Measurements from ENCODE around the gene GALNT16. TPM values are rescaled to one million over a fixed set of nuclear protein-coding genes. Genes with fewer than 3 reads are reported as not detected.

GALNT16 gene
- total and polyA plus RNA-seq, 2 of the 8 experiments (the other 6 are each of a cell fraction or from before 2014, with no cell fraction given): 5.4 to 6.3 TPM

- H2BK20ac ChIP-seq (ENCODE audit: low read length): no peak overlapping the region
- H3K14ac ChIP-seq (ENCODE audit: insufficient read length): no peak overlapping the region
- no peaks in the 10 kb centered on the region for H3K79me1 ChIP-seq (ENCODE audit: low read depth, low read length)
- no peaks in the 10 kb centered on the region for H3K79me2 ChIP-seq (ENCODE audit: control insufficient read depth in 1 of 2, insufficient read depth in 2 of 2, low read length in 2 of 2)
- DNase-seq (ENCODE audit: low read depth in 1 of 2, low spot score in 2 of 2) (no peak), FAIRE-seq (no peak)
- no peak overlapping the region for H3K4me3 ChIP-seq (ENCODE audit: extremely low read depth in 1 of 4, insufficient read depth in 2 of 4, low read depth in 3 of 4, low read length in 4 of 4)
- H3K4me1 ChIP-seq (replicated peaks in 1 of 4; ENCODE audit: control insufficient read depth in 3 of 4, insufficient read depth in 4 of 4, low read length in 3 of 4): no peaks in the 10 kb centered on the region
- no peaks in the 10 kb centered on the region for H3K9me3 ChIP-seq (ENCODE audit: insufficient read depth in 2 of 2, low read depth in 1 of 2, low read length in 1 of 2)
- no peak overlapping the region for H2BK15ac ChIP-seq (ENCODE audit: low read length)
- H2BK12ac ChIP-seq (ENCODE audit: low read depth, low read length): no peak overlapping the region
- H2AFZ ChIP-seq (ENCODE audit: low read length): no peak overlapping the region
- H4K5ac ChIP-seq (ENCODE audit: insufficient read length, low read depth, low read length): no peak overlapping the region
- no peak overlapping the region for H3K56ac ChIP-seq (replicated peaks; ENCODE audit: insufficient read length, low read depth, low read length)
- H4K91ac ChIP-seq (replicated peaks; ENCODE audit: insufficient read length, low read length): no peak overlapping the region
- no peak overlapping the region for H3K23ac ChIP-seq (ENCODE audit: insufficient read length)
- no peak for TF ChIP-seq EZH2 (IDR thresholded peaks at IDR 0.05; ENCODE audit: low read depth, low read length, severe bottlenecking)
- no peaks in the 10 kb centered on the region for H3K27me3 ChIP-seq (replicated peaks in 1 of 4; ENCODE audit: control insufficient read depth in 3 of 4, extremely low read depth in 1 of 4, insufficient read depth in 3 of 4, low read length in 3 of 4)
- no peak overlapping the region for H2AK5ac ChIP-seq (ENCODE audit: low read depth, low read length)
- H3K27ac ChIP-seq (ENCODE audit: low read depth, low read length): no peak overlapping the region
- WGBS, 2 experiments (ENCODE audit: extremely low coverage in 1 of 2, insufficient coverage in 1 of 2, insufficient read length in 1 of 2, insufficient replicate concordance in 2 of 2, low coverage in 1 of 2, low lambda C conversion rate in 2 of 2, missing lambda C conversion rate in 1 of 2): 93% methylated on average over 13 of the region's 13 CpGs; no CpG with 5 or more reads in 1 of the 2 experiments
- H3K4ac ChIP-seq (replicated peaks; ENCODE audit: insufficient read length, low read depth, low read length): no peak overlapping the region
- peaks cover 4 to 38% (median 18%) of the 10 kb centered on the region in 4 experiments; a peak in 6 of 8 replicates for H3K36me3 ChIP-seq (ENCODE audit: control insufficient read depth in 2 of 4, insufficient read depth in 4 of 4, low read length in 3 of 4)
- H4K8ac ChIP-seq (ENCODE audit: extremely low read depth, insufficient read depth, low read length): no peak overlapping the region
- H3K18ac ChIP-seq (ENCODE audit: extremely low read depth, low read length): no peak overlapping the region
- H3K23me2 ChIP-seq (ENCODE audit: low read depth, low read length): no peaks in the 10 kb centered on the region
- no peak overlapping the region for H3K4me2 ChIP-seq (ENCODE audit: insufficient read depth in 1 of 2, low read depth in 2 of 2, low read length in 2 of 2)
- no peak overlapping the region for H3K9ac ChIP-seq (replicated peaks in 1 of 4; ENCODE audit: extremely low read depth in 1 of 4, low read depth in 3 of 4, low read length in 3 of 4)
- H4K20me1 ChIP-seq (replicated peaks in 1 of 2; ENCODE audit: control insufficient read depth in 1 of 2, insufficient read depth in 2 of 2, low read length in 2 of 2): peaks cover 0 to 1% of the 10 kb centered on the region in 2 experiments
- POLR2A ChIA-PET (ENCODE audit: partially characterized antibody): no interaction called here
- CTCF ChIA-PET (ENCODE audit: partially characterized antibody): interaction anchor here (1.0 to 6.2 kb wide), 11 partner anchors 8 to 124 kb away, joined by 3 to 130 read pairs (median 10); no protein-coding TSS in a partner anchor
- H2BK5ac ChIP-seq (ENCODE audit: low read depth, low read length): no peak overlapping the region; the same call in 1 of the 2 replicates
- H2BK120ac ChIP-seq (replicated peaks; ENCODE audit: low read depth, low read length): no peak overlapping the region
Measured at GRCh38 chr14:69240527-69241173, 19.3 kb upstream of the GALNT16 start.

Measured in H1 (cell line).